Measurements from ENCODE around the gene KCNA4.

KCNA4 gene

GRCh38 chr11:30012346-30012745 is 4.5 kb downstream of the KCNA4 start:
- no peak for TF ChIP-seq CTCF (IDR thresholded peaks at IDR 0.05; ENCODE audit: insufficient read depth, low read length, poor library complexity, severe bottlenecking)
- Histone ChIP-seq H3K27me3 (replicated peaks; ENCODE audit: control insufficient read depth, insufficient read depth, low read length) (no peaks in the 10 kb centered on the region), H3K4me3 (replicated peaks; ENCODE audit: low read depth, low read length) (no peak overlapping the region), H3K36me3 (ENCODE audit: control insufficient read depth, insufficient read depth, low read length) (no peaks in the 10 kb centered on the region)
- DNase-seq (ENCODE audit: extremely low read depth, insufficient read length), result no peak

- DNase-seq (ENCODE audit: extremely low read depth, insufficient read length), result no peak
- Histone ChIP-seq H3K27me3 (replicated peaks; ENCODE audit: control insufficient read depth, insufficient read depth, low read length) (no peaks in the 10 kb centered on the region), H3K36me3 (ENCODE audit: control insufficient read depth, insufficient read depth, low read length) (no peaks in the 10 kb centered on the region), H3K4me3 (replicated peaks; ENCODE audit: low read depth, low read length) (no peak overlapping the region)
- TF ChIP-seq CTCF (IDR thresholded peaks at IDR 0.05; ENCODE audit: insufficient read depth, low read length, poor library complexity, severe bottlenecking), result no peak
Measured at GRCh38 chr11:30009060-30009459, 7.8 kb downstream of the KCNA4 start.

GRCh38 chr11:30006876-30007275 is 10.0 kb downstream of the KCNA4 start:
- Histone ChIP-seq H3K27me3 (replicated peaks; ENCODE audit: control insufficient read depth, insufficient read depth, low read length) (no peaks in the 10 kb centered on the region), H3K4me3 (replicated peaks; ENCODE audit: low read depth, low read length) (no peak overlapping the region), H3K36me3 (ENCODE audit: control insufficient read depth, insufficient read depth, low read length) (no peaks in the 10 kb centered on the region)
- DNase-seq (ENCODE audit: extremely low read depth, insufficient read length), result no peak
- no peak for TF ChIP-seq CTCF (IDR thresholded peaks at IDR 0.05; ENCODE audit: insufficient read depth, low read length, poor library complexity, severe bottlenecking)

GRCh38 chr11:30002157-30002785 is 14.6 kb downstream of the KCNA4 start:
- no peak for TF ChIP-seq CTCF (IDR thresholded peaks at IDR 0.05; ENCODE audit: insufficient read depth, low read length, poor library complexity, severe bottlenecking)
- H3K36me3 ChIP-seq (ENCODE audit: control insufficient read depth, insufficient read depth, low read length), result no peaks in the 10 kb centered on the region
- no peak for DNase-seq (ENCODE audit: extremely low read depth, insufficient read length)
- H3K27me3 ChIP-seq (replicated peaks; ENCODE audit: control insufficient read depth, insufficient read depth, low read length), result no peaks in the 10 kb centered on the region
- no peak overlapping the region for H3K4me3 ChIP-seq (replicated peaks; ENCODE audit: low read depth, low read length)

GRCh38 chr11:30000986-30001750 is 15.7 kb downstream of the KCNA4 start:
- no peak overlapping the region for H3K4me3 ChIP-seq (replicated peaks; ENCODE audit: low read depth, low read length)
- no peak for DNase-seq (ENCODE audit: extremely low read depth, insufficient read length)
- no peaks in the 10 kb centered on the region for H3K27me3 ChIP-seq (replicated peaks; ENCODE audit: control insufficient read depth, insufficient read depth, low read length)
- no peak for TF ChIP-seq CTCF (IDR thresholded peaks at IDR 0.05; ENCODE audit: insufficient read depth, low read length, poor library complexity, severe bottlenecking)
- H3K36me3 ChIP-seq (ENCODE audit: control insufficient read depth, insufficient read depth, low read length), result no peaks in the 10 kb centered on the region
